ENCODE data around the gene AOPEP.

GRCh38 chr9:94773655-94774054 is 47.2 kb downstream of the AOPEP start:
- no peak for TF ChIP-seq CTCF (IDR thresholded peaks at IDR 0.05)
- TF ChIP-seq POLR2AphosphoS5 (IDR thresholded peaks at IDR 0.05), result no peak
- no peak for TF ChIP-seq POLR2A (IDR thresholded peaks at IDR 0.05)
- no peak for TF ChIP-seq EP300 (IDR thresholded peaks at IDR 0.05)
